Fibroblast of mammary gland (primary cell): Measurements from ENCODE around the gene CIP2A.

Experiments
- DNase-seq: peaks from one replicate; pipeline ENCODE4 v3.0.0-alpha.2; 2010; ENCODE audit warnings: low read depth
- H3K4me3 ChIP-seq: 2 replicates; pipeline ENCODE4 v1.5.1; 2011; ENCODE audit warnings: low read depth, mild to moderate bottlenecking, low read length, moderate library complexity; ENCODE audit not compliant: control insufficient read depth
- TF ChIP-seq, protein P1 (sequence below): conservative IDR thresholded peaks from 2 replicates; pipeline ENCODE4 v1.5.1; 2011; ENCODE audit warnings: low read depth, low read length, inconsistent platforms; ENCODE audit not compliant: control insufficient read depth, insufficient read depth

CIP2A gene

DNA sequence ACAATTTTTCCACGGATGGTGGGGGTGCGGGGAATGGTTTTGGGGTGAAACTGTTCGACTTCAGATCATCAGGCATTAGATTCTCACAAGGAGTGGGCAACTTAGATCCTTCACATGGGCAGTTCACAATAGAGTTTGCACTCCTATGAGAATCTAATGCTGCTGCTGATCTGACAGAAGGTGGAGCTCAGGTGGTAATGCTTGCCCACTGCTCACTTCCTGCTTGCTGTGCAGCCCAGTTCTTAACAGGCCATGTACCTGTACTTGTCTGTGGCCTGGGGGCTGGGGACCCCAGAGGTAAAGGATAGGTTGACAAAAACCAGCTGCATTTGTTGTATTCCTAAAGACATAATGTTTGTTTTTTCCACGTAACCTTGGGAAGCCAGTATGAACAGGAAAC, 16.3 kb upstream of the CIP2A start:
- no peak overlapping the region for H3K4me3 ChIP-seq
- no peak for DNase-seq
- TF ChIP-seq, protein P1, sequence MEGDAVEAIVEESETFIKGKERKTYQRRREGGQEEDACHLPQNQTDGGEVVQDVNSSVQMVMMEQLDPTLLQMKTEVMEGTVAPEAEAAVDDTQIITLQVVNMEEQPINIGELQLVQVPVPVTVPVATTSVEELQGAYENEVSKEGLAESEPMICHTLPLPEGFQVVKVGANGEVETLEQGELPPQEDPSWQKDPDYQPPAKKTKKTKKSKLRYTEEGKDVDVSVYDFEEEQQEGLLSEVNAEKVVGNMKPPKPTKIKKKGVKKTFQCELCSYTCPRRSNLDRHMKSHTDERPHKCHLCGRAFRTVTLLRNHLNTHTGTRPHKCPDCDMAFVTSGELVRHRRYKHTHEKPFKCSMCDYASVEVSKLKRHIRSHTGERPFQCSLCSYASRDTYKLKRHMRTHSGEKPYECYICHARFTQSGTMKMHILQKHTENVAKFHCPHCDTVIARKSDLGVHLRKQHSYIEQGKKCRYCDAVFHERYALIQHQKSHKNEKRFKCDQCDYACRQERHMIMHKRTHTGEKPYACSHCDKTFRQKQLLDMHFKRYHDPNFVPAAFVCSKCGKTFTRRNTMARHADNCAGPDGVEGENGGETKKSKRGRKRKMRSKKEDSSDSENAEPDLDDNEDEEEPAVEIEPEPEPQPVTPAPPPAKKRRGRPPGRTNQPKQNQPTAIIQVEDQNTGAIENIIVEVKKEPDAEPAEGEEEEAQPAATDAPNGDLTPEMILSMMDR, result no peak

- DNase-seq, result no peak
- TF ChIP-seq, protein P1, result no peak
- no peak overlapping the region for H3K4me3 ChIP-seq
Measured at GRCh38 chr3:108605028-108605427, 15.8 kb upstream of the CIP2A start.

DNA sequence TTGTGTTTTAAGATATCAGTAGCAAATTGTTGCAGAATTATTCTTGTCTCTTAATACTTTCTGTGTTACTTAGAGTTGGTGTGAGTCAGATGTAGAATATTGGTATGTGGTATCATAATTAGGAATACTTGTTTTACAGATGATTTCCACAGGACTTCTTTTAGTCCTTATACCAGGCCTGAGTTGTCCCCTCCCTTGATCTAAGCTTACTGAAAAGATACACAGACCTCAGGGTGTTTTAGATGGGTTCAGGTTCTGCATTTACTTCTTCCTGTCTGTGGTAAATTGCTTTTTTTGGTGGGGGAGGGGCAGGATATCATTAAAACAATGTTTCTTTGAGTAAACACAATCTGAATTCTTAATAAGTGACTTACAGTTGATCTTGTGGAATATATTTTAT, 14.5 kb upstream of the CIP2A start:
- TF ChIP-seq, protein P1, result no peak
- peak; percentile 21 for DNase-seq
- no peak overlapping the region for H3K4me3 ChIP-seq

- no peak overlapping the region for H3K4me3 ChIP-seq
- no peak for DNase-seq
Measured at GRCh38 chr3:108602935-108603294, 13.7 kb upstream of the CIP2A start.

DNA sequence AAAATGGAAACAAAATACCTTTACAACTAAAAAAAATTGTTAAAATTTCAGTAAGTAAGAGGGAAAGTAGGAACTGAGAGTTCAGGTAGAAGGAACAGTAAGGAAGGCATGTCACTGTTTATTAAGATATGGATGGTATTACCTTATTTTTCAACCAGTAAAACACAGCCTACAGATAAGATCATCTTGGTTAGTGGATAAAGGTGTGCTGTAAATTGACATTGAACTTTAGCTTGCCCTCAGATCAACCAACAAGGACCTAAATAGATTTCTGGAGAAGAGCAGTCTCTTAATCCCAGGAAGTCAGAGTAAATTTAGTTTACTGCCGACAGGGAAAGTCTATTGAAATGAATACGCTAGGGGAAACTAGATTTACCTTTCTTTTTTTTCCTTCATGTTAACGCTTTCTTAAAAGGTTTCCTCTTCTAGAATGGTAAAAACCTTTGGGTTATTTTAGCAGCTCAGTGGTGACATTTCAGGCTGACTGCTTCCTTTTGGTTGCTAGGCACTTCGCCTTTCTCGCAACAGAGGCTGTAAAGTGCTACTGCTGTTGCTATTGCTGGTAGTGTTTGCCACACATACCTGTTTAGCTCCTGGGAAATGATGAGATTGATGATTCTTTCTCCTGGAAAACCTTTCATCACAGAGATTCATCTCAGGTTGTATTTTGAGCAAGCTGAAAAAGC, 13.2 kb upstream of the CIP2A start:
- no peak for DNase-seq

More at GRCh38 chr3:108602935-108603294, 13.7 kb upstream of the CIP2A start:
- TF ChIP-seq, protein P1, result no peak

DNA sequence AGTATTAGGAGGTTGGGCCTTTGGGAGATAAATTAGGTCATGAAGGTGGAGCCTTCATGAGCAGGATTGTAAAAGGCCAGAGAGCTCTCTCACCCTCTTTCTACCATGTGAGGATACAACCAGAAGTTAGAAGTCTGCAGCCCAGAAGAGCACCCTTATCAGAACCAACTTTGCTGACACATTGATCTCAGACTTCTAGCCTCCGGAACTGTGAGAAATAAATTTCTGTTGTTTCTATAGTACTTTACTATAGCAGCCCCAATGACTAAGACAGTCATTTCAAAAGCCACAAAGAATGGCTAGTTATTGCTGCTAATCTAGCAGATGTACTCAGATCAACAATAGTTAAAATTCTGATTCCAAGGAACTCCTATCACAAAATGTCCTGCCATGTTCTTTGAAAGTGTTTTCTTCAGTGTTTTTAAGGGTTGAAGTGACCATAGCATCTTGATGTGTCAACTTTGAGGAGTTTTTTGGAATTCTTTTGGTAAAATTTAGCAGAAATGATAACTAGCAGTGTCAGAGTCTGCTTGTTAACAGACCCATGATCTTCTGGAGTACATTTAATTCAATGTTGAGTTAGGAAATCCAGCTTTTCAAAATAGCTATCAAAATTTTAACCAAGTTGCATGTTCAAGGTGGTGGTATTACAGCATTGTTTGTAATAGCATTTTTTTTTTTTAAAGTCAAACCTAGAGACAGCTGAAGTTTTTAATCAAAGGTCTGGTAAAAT, 10.6 kb upstream of the CIP2A start:
- TF ChIP-seq, protein P1, result no peak
- H3K4me3 ChIP-seq, result no peak overlapping the region
- DNase-seq, result no peak

More for the DNA sequence above, 13.2 kb upstream of the CIP2A start:
- H3K4me3 ChIP-seq, result no peak overlapping the region
- TF ChIP-seq, protein P1, result no peak

DNA sequence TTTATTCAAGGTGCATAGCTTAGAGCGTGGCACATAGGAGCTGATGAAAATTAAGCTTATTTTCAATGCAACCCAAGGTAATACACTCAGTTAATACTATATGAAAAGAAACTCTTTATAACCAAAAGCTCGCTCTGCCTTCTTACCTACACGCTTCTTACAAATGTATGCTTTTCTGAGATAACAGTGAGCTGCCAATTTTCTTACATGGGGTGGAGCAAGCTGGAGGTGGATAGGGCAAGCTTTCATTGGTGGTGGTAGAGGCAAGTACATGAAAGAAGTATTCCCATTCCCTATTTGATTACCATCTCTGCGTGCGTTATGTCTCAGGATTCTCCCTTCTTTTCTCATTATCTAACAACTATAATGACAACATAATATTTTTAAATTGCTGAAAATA, 9.1 kb upstream of the CIP2A start:
- DNase-seq, result no peak
- TF ChIP-seq, protein P1, result no peak
- no peak overlapping the region for H3K4me3 ChIP-seq
